NCI-H446 (cell line): Measurements from ENCODE around the gene KLF9.

Experiments
- DNase-seq, 2 experiments: peaks; one replicate each; lab custom pipeline; 2025; lab: John Stamatoyannopoulos, UW

KLF9 gene

GRCh38 chr9:70413799-70414775 is at the start of gene KLF9:
TSS of gene KLF9 (minus strand) at chr9:70414657. CDS start at chr9:70413363, 1,294 bp downstream.
- DNase-seq: peak; percentile 86 to 88

- DNase-seq: no peak
These were observed 49.4 kb upstream of the KLF9 start for GRCh38 chr9:70463877-70464276.

GRCh38 chr9:70462300-70462699 is 47.8 kb upstream of the KLF9 start:
- no peak for DNase-seq

GRCh38 chr9:70457235-70457634 is 42.8 kb upstream of the KLF9 start:
- DNase-seq: no peak

GRCh38 chr9:70455993-70456704 is 41.7 kb upstream of the KLF9 start:
- DNase-seq: no peak

GRCh38 chr9:70452365-70452764 is 37.9 kb upstream of the KLF9 start:
- DNase-seq: no peak

GRCh38 chr9:70451765-70452164 is 37.3 kb upstream of the KLF9 start:
- DNase-seq: no peak

GRCh38 chr9:70450738-70451137 is 36.3 kb upstream of the KLF9 start:
- no peak for DNase-seq

GRCh38 chr9:70449461-70449860 is 35.0 kb upstream of the KLF9 start:
- DNase-seq: no peak

- DNase-seq: no peak
These were observed 34.5 kb upstream of the KLF9 start for GRCh38 chr9:70448919-70449318.

GRCh38 chr9:70444904-70445303 is 30.4 kb upstream of the KLF9 start:
- no peak for DNase-seq

GRCh38 chr9:70442328-70442848 is 27.9 kb upstream of the KLF9 start:
- DNase-seq: no peak

GRCh38 chr9:70441622-70442021 is 27.2 kb upstream of the KLF9 start:
- no peak for DNase-seq

- DNase-seq: no peak
These were observed 25.7 kb upstream of the KLF9 start for GRCh38 chr9:70439991-70440706.

GRCh38 chr9:70438341-70438928 is 24.0 kb upstream of the KLF9 start:
- DNase-seq: no peak

- peak in 1 of 2 experiments; percentile 42 for DNase-seq
These were observed 21.5 kb upstream of the KLF9 start for GRCh38 chr9:70435948-70436347.

GRCh38 chr9:70429899-70430298 is 15.4 kb upstream of the KLF9 start:
- no peak for DNase-seq

- DNase-seq: no peak
These were observed 14.3 kb upstream of the KLF9 start for GRCh38 chr9:70428781-70429180.

- no peak for DNase-seq
These were observed 12.9 kb upstream of the KLF9 start for GRCh38 chr9:70427161-70427945.

GRCh38 chr9:70425192-70425591 is 10.7 kb upstream of the KLF9 start:
- no peak for DNase-seq
